Uterus (tissue), 2 donors: ENCODE measurements around the gene GNL3.

ENCODE experiments used
- CTCF ChIP-seq, 4 experiments: fragments of 200-600 bp in 2 of 4; fragments of 450-650 bp in 2 of 4; sonication (generic) in 2 of 4; IDR thresholded peaks; one replicate each; pipeline ENCODE4 v1.5.1; 2016 to 2019; ENCODE audit warnings: antibody characterized with exemption in 4 of 4, mild to moderate bottlenecking in 2 of 4, moderate library complexity in 1 of 4
- POLR2A ChIP-seq, 2 donors: fragments of 450-650 bp; IDR thresholded peaks; one replicate each; pipeline ENCODE4 v1.6.1; 2016; ENCODE audit warnings: antibody characterized with exemption in 2 of 2, mild to moderate bottlenecking in 1 of 2, moderate library complexity in 1 of 2

GRCh38 chr3:52696830-52697631, 11.2 kb downstream of the GNL3 start:
- TF ChIP-seq CTCF (IDR thresholded peaks at IDR 0.05) = no peak
- no peak for TF ChIP-seq POLR2A (IDR thresholded peaks at IDR 0.05)
